H1 (cell line): ENCODE measurements around the gene ADAD2. TPM values are rescaled to one million over a fixed set of nuclear protein-coding genes. Genes with fewer than 3 reads are reported as not detected.

Experiments used
- CTCF ChIA-PET: fragments of 300-600 bp; sonication (Branson Sonifier 250); formaldehyde crosslinking; loops from one replicate; lab custom pipeline; 2021; ENCODE audit not compliant: partially characterized antibody; lab: Charles Lee
- POLR2A ChIA-PET: fragments of 300-600 bp; sonication (Branson Sonifier 250); formaldehyde crosslinking; loops from one replicate; lab custom pipeline; 2021; ENCODE audit warnings: inconsistent platforms; ENCODE audit not compliant: partially characterized antibody; lab: Charles Lee
- DNase-seq, 2 experiments: peaks; one replicate each; pipeline versions ENCODE4 v3.0.0 to v3.0.0-alpha.2; 2010 to 2022; ENCODE audit warnings: low spot score in 2 of 2, low read depth in 1 of 2, mixed read lengths in 1 of 2
- FAIRE-seq: peaks from 2 replicates; lab custom pipeline; 2011; peaks lifted over from hg19 to GRCh38; lab: Jason Lieb, UNC
- H2AFZ ChIP-seq: 2 replicates; pipeline ENCODE4 v1.8.1; 2012; ENCODE audit warnings: low read length, inconsistent platforms
- H2AK5ac ChIP-seq: 2 replicates; pipeline ENCODE4 v1.6.1; 2013; ENCODE audit warnings: low read depth, low read length
- H2BK120ac ChIP-seq: replicated peaks from 2 replicates; pipeline ENCODE3; 2013; ENCODE audit warnings: low read depth, low read length, inconsistent platforms
- H2BK12ac ChIP-seq: 2 replicates; pipeline ENCODE4 v1.6.1; 2013; ENCODE audit warnings: low read depth, low read length
- H2BK15ac ChIP-seq: 2 replicates; pipeline ENCODE4 v1.6.1; 2013; ENCODE audit warnings: low read length
- H2BK20ac ChIP-seq: 2 replicates; pipeline ENCODE4 v1.6.1; 2013; ENCODE audit warnings: low read length
- H2BK5ac ChIP-seq: 2 replicates; pipeline ENCODE4 v1.6.1; 2013; ENCODE audit warnings: low read depth, low read length
- H3K14ac ChIP-seq: 2 replicates; pipeline ENCODE4 v1.6.1; 2013; ENCODE audit warnings: inconsistent platforms; ENCODE audit not compliant: insufficient read length
- H3K18ac ChIP-seq: 2 replicates; pipeline ENCODE4 v1.6.1; 2013; ENCODE audit warnings: low read length; ENCODE audit errors: extremely low read depth
- H3K23ac ChIP-seq: 2 replicates; pipeline ENCODE4 v1.6.1; 2013; ENCODE audit warnings: inconsistent platforms; ENCODE audit not compliant: insufficient read length
- H3K23me2 ChIP-seq: 2 replicates; pipeline ENCODE4 v1.6.1; 2013; ENCODE audit warnings: low read depth, low read length
- H3K27ac ChIP-seq: 2 replicates; pipeline ENCODE4 v1.6.1; 2011; ENCODE audit warnings: low read depth, low read length, inconsistent platforms
- H3K27me3 ChIP-seq, 4 experiments: replicated peaks in 1 of 4; 1 replicate in 1 of 4; 2 replicates in 3 of 4; pipeline versions ENCODE4 v1.6.1 to v1.8.1; 2011 to 2013; ENCODE audit warnings: low read length in 3 of 4, mild to moderate bottlenecking in 3 of 4, inconsistent platforms in 2 of 4, mixed read lengths in 2 of 4, moderate library complexity in 1 of 4; ENCODE audit not compliant: control insufficient read depth in 3 of 4, insufficient read depth in 3 of 4; ENCODE audit errors: extremely low read depth in 1 of 4
- H3K36me3 ChIP-seq, 4 experiments: 2 replicates each; pipeline versions ENCODE4 v1.6.1 to v1.8.1; 2011 to 2013; ENCODE audit warnings: mild to moderate bottlenecking in 4 of 4, low read length in 3 of 4, moderate library complexity in 2 of 4, control low read depth in 1 of 4, inconsistent platforms in 1 of 4; ENCODE audit not compliant: insufficient read depth in 4 of 4, control insufficient read depth in 2 of 4
- H3K4ac ChIP-seq: replicated peaks from 2 replicates; pipeline ENCODE3; 2013; ENCODE audit warnings: low read length, low read depth, mixed read lengths, inconsistent platforms; ENCODE audit not compliant: insufficient read length
- H3K4me1 ChIP-seq, 4 experiments: replicated peaks in 1 of 4; 1 replicate in 1 of 4; 2 replicates in 3 of 4; pipeline versions ENCODE4 v1.6.1 to v1.8.1; 2011 to 2013; ENCODE audit warnings: low read length in 3 of 4, inconsistent platforms in 2 of 4, mixed read lengths in 1 of 4; ENCODE audit not compliant: insufficient read depth in 4 of 4, control insufficient read depth in 3 of 4
- H3K4me2 ChIP-seq, 2 experiments: 2 replicates each; pipeline versions ENCODE4 v1.6.1 to v1.8.1; 2011 to 2013; ENCODE audit warnings: low read depth in 2 of 2, low read length in 2 of 2, control low read depth in 1 of 2, inconsistent platforms in 1 of 2, mild to moderate bottlenecking in 1 of 2; ENCODE audit not compliant: insufficient read depth in 1 of 2
- H3K4me3 ChIP-seq, 4 experiments: fragments of 200-600, 300-600 bp in 1 of 4; sonication (generic), shearing (Covaris generic), sonication (Bioruptor Twin) in 1 of 4; 2 replicates each; pipeline versions ENCODE4 v1.5.1 to v1.8.1; 2011 to 2016; ENCODE audit warnings: low read length in 4 of 4, low read depth in 3 of 4, control low read depth in 2 of 4, inconsistent platforms in 2 of 4, mild to moderate bottlenecking in 2 of 4, mixed read lengths in 1 of 4, moderate library complexity in 1 of 4; ENCODE audit not compliant: insufficient read depth in 2 of 4; ENCODE audit errors: extremely low read depth in 1 of 4
- H3K56ac ChIP-seq: replicated peaks from 2 replicates; pipeline ENCODE3; 2013; ENCODE audit warnings: low read depth, mild to moderate bottlenecking, mixed read lengths, low read length, inconsistent platforms; ENCODE audit not compliant: insufficient read length
- H3K79me1 ChIP-seq: 2 replicates; pipeline ENCODE4 v1.6.1; 2013; ENCODE audit warnings: low read depth, low read length, control low read depth
- H3K79me2 ChIP-seq, 2 experiments: 2 replicates each; pipeline versions ENCODE4 v1.6.1 to v1.8.1; 2012 to 2013; ENCODE audit warnings: low read length in 2 of 2, mild to moderate bottlenecking in 2 of 2, inconsistent platforms in 1 of 2; ENCODE audit not compliant: insufficient read depth in 2 of 2, control insufficient read depth in 1 of 2
- H3K9ac ChIP-seq, 4 experiments: replicated peaks in 1 of 4; 1 replicate in 1 of 4; 2 replicates in 3 of 4; pipeline versions ENCODE4 v1.6.1 to v1.8.1; 2011 to 2013; ENCODE audit warnings: low read depth in 3 of 4, low read length in 3 of 4, control low read depth in 2 of 4, mild to moderate bottlenecking in 2 of 4, moderate library complexity in 2 of 4, inconsistent platforms in 1 of 4; ENCODE audit errors: extremely low read depth in 1 of 4
- H3K9me3 ChIP-seq, 2 experiments: 2 replicates each; pipeline versions ENCODE4 v1.6.1 to v1.8.1; 2012 to 2013; ENCODE audit warnings: mild to moderate bottlenecking in 2 of 2, moderate library complexity in 2 of 2, control low read depth in 1 of 2, inconsistent platforms in 1 of 2, low read depth in 1 of 2, low read length in 1 of 2, mixed read lengths in 1 of 2; ENCODE audit not compliant: insufficient read depth in 2 of 2
- H4K20me1 ChIP-seq, 2 experiments: replicated peaks in 1 of 2; 2 replicates each; pipeline versions ENCODE3 to v1.8.1; 2011 to 2013; ENCODE audit warnings: inconsistent platforms in 2 of 2, low read length in 2 of 2, mild to moderate bottlenecking in 1 of 2; ENCODE audit not compliant: insufficient read depth in 2 of 2, control insufficient read depth in 1 of 2
- H4K5ac ChIP-seq: 2 replicates; pipeline ENCODE4 v1.6.1; 2013; ENCODE audit warnings: low read length, low read depth, mixed read lengths, inconsistent platforms; ENCODE audit not compliant: insufficient read length
- H4K8ac ChIP-seq: 2 replicates; pipeline ENCODE4 v1.8.0; 2013; ENCODE audit warnings: mild to moderate bottlenecking, moderate library complexity, low read length, inconsistent platforms; ENCODE audit not compliant: insufficient read depth; ENCODE audit errors: extremely low read depth
- H4K91ac ChIP-seq: replicated peaks from 2 replicates; pipeline ENCODE3; 2013; ENCODE audit warnings: low read length, mixed read lengths, inconsistent platforms; ENCODE audit not compliant: insufficient read length
- KDM4A ChIP-seq: IDR thresholded peaks from one replicate; pipeline ENCODE4 v1.7.1; 2012; ENCODE audit warnings: low read depth, mild to moderate bottlenecking, moderate library complexity, low read length, inconsistent platforms; ENCODE audit not compliant: severe bottlenecking
- RNF2 ChIP-seq: fragments of 200-900, 300-1000 bp; sonication (generic); IDR thresholded peaks from 2 replicates; pipeline ENCODE4 v1.7.1; 2016; ENCODE audit warnings: borderline replicate concordance, low read depth, mild to moderate bottlenecking, antibody characterized with exemption, low read length; ENCODE audit not compliant: poor library complexity, severe bottlenecking; ENCODE audit errors: missing control alignments
- WGBS, 2 experiments: shearing (Covaris generic) in 1 of 2; methylation state at CpG; one replicate each; pipeline versions ENCODE4 v1.1.6 to v1.1.7; 2013 to 2015; ENCODE audit warnings: low lambda C conversion rate in 2 of 2, mixed read lengths in 2 of 2, inconsistent platforms in 1 of 2, low coverage in 1 of 2, missing lambda C conversion rate in 1 of 2; ENCODE audit not compliant: insufficient replicate concordance in 2 of 2, insufficient coverage in 1 of 2, insufficient read length in 1 of 2; ENCODE audit errors: extremely low coverage in 1 of 2, missing lambda C conversion rate in 1 of 2; 5-methylcytosine and 5-hydroxymethylcytosine counted together
- polyA plus RNA-seq, 7 experiments: library from polyadenylated mRNA; depleted of rRNA in 3 of 7; stranded (reverse) in 5 of 7; unstranded in 2 of 7; fragments of >200 nt in 5 of 7; fragments of 200-250 nt in 2 of 7; gene quantifications; 1 replicate in 5 of 7; 2 replicates in 1 of 7; 4 replicates in 1 of 7; pipeline versions ENCODE4 v1.2.1 to v1.2.3, GENCODE V29; 2011 to 2013; ENCODE audit warnings: missing spikeins in 2 of 7, mixed read lengths in 2 of 7
- total RNA-seq: library from RNA; stranded (reverse); fragmentation: NEBNext Ultra II Directional; extraction: Animal tissue kit (Norgen Biotek cat#: 25700); gene quantifications from 2 replicates; pipeline ENCODE4 v1.2.1, GENCODE V29; 2021

The ADAD2 gene
- total and polyA plus RNA-seq, 2 of the 8 experiments (the other 6 are each of a cell fraction or from before 2014, with no cell fraction given): 1.2 to 1.3 TPM

- no peak overlapping the region for H3K27ac ChIP-seq
- WGBS, 2 experiments: 90% methylated on average over 6 of the region's 6 CpGs; no CpG with 5 or more reads in 1 of the 2 experiments
- no peaks in the 10 kb centered on the region for H3K9me3 ChIP-seq
- H2BK12ac ChIP-seq: peak overlapping the region; percentile 39; the same call in 1 of the 2 replicates
- H3K79me2 ChIP-seq: no peaks in the 10 kb centered on the region
- 0 out of 2 replicates have a peak overlapping the region, but pooled peaks have one; percentile 80 for H2AFZ ChIP-seq
- ChIA-PET CTCF (interaction anchor here (0.7 to 1.4 kb wide), 6 partner anchors 13 to 256 kb away, joined by 3 to 4 read pairs (median 4); partner anchors contain the start of gene KCNG4), POLR2A (interaction anchor here (0.6 kb wide), 1 partner anchor 111 kb away, joined by 4 read pairs; the partner anchor contains the start of gene MBTPS1)
- peak overlapping the region; percentile 34; a peak in 1 of 4 replicates for H3K4me2 ChIP-seq
- no peaks in the 10 kb centered on the region for H3K27me3 ChIP-seq
- H3K56ac ChIP-seq: no peak overlapping the region
- H4K20me1 ChIP-seq: no peaks in the 10 kb centered on the region
- no peak overlapping the region for H3K4me3 ChIP-seq
- H3K4me1 ChIP-seq: peaks cover 0 to 12% (median 6%) of the 10 kb centered on the region in 4 experiments; a peak in 6 of 7 replicates
- H3K79me1 ChIP-seq: no peaks in the 10 kb centered on the region
- peak overlapping the region; percentile 88; the same call in 1 of the 2 replicates for H2BK15ac ChIP-seq
- H3K9ac ChIP-seq: no peak overlapping the region
- no peak overlapping the region for H3K18ac ChIP-seq
- no peak overlapping the region for H4K8ac ChIP-seq
- H3K36me3 ChIP-seq: no peaks in the 10 kb centered on the region
- no peak for DNase-seq
- H3K14ac ChIP-seq: no peak overlapping the region
- no peak overlapping the region for H4K5ac ChIP-seq
- H4K91ac ChIP-seq: peak overlapping the region; percentile 79
- no peak overlapping the region for H3K23ac ChIP-seq
- FAIRE-seq: no peak
- H2BK5ac ChIP-seq: peak overlapping the region; percentile 83; the same call in 1 of the 2 replicates
- no peak overlapping the region for H2AK5ac ChIP-seq
- no peak for TF ChIP-seq RNF2
- no peak for TF ChIP-seq KDM4A
- H3K23me2 ChIP-seq: no peaks in the 10 kb centered on the region
- peak overlapping the region; percentile 69; the same call in 1 of the 2 replicates for H2BK20ac ChIP-seq
- peak overlapping the region; percentile 70 for H3K4ac ChIP-seq
- no peak overlapping the region for H2BK120ac ChIP-seq
Measured at GRCh38 chr16:84227548-84227947, 36.6 kb downstream of the ADAD2 start.
